DMS114 treated with DMSO at 0.1 percent for 48 hours (cell line): ENCODE data around the gene GRAMD1A.

Experiments
- DNase-seq: peaks from one replicate; lab custom pipeline; 2025; ENCODE audit not compliant: unreplicated experiment; lab: John Stamatoyannopoulos, UW

GRAMD1A gene

DNA sequence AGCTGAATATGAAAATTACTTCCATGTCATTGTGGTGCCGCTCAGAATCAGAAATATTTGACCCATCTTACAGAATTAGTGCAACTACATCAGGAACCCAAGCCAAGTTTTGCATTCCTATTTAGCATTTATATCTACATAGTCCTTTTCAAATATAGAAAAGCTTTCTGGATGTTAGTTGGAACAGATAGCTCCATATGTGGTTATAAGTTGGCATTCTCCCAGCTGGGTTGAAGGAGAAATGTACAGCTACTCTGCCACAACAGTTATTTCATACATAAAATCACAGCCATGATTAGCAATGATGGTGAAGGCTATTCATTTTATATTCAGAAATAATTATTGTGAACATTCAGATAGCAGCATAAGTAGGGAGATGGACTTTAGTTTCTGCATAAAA, 69.6 kb downstream of the GRAMD1A start:
- no peak for DNase-seq

DNA sequence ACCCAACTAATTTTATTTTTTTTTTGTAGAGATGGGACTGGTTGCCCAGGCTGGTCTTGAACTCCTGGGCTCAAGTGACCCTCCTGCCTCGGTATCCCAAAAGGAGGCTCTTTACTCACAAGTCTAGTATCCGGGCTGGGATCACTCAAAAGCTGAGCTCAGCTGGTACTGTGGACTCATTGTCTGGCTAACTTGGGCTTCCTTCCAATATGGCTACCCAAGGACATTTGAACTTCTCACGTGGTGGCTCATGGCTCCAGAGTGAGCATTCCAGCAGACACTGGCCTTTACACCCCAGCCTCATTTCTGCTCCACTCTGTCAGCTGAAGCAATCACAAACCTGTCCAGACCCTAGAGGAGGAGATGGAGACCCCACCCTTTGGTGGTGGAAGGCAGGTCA, 70.3 kb downstream of the GRAMD1A start:
- DNase-seq: no peak

DNA sequence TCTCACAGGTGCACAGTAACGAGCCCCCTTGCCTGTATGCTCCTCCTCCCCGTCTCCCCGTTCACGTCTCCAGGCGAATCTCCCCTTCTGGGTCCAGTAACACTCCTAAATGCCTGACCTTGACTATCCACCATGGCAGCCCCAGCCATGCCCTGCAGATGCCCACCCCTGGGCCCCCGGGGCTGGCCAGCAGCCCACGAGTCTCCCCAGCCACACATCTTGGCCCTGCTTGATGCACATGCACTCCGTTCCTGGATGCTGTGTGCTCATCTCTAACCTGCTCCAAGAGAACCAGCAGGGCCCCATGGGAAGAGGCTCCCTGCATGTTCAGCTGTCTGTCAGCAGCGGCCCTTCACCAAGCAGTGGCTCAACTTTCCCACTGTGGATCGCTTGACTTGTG, 73.4 kb downstream of the GRAMD1A start:
- no peak for DNase-seq

DNA sequence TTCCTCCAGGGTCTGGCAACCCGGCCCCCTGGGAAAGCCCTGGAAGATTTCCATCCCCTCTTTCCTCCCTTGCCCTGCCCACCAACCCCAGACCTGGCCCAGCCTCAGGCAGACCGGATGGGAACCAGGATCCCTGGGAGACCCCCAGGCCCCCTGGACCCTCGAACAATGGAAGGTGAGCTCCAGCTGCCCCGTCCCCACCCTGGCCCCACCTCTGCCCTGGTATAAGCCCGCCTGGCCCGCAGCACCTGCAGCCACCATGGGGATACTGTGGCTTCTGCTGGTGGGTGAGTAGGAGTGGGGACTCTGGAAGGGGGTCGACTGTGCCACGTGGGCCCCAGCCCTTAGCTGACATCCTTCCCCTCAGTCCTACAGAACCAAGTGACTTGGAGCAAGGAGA, 73.8 kb downstream of the GRAMD1A start:
- DNase-seq: no peak

DNA sequence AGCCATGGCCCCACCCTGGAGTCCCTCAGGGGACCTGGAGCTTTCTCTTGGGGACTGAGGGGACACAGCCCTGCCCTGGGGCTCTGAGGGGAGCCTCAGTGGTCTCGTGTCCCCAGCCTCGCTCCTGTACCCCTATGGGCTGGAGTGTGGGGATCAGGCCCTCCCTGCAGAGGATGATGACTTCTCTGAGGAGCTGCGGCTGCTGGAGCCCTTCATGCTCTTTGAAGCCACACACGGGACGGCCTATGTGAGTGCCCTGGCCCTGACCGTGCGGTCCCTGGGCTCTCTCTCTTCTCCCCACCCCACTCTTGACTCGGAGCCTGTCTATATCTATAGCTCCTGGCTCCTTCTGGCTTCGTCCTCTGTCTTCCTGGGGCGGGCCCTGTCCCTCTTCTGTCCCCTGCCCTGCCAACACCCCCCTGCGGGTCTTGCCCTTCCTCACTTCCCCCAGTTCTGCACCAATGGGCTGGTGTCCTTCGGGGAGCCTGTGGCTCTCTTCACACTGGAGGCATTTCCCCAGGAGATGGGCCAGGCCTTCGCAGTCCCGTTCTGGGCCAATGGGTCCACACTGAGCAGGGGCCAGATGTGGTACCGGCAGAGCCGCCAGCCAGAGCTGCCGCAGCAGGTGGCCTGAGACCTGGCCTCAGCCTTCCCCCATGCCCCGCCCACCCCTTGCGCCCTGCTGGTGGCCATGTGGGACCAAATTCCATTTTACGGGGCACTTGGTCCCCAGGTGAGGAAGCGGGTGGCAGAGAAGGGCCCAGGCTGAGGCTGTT, 74.5 kb downstream of the GRAMD1A start:
- no peak for DNase-seq

DNA sequence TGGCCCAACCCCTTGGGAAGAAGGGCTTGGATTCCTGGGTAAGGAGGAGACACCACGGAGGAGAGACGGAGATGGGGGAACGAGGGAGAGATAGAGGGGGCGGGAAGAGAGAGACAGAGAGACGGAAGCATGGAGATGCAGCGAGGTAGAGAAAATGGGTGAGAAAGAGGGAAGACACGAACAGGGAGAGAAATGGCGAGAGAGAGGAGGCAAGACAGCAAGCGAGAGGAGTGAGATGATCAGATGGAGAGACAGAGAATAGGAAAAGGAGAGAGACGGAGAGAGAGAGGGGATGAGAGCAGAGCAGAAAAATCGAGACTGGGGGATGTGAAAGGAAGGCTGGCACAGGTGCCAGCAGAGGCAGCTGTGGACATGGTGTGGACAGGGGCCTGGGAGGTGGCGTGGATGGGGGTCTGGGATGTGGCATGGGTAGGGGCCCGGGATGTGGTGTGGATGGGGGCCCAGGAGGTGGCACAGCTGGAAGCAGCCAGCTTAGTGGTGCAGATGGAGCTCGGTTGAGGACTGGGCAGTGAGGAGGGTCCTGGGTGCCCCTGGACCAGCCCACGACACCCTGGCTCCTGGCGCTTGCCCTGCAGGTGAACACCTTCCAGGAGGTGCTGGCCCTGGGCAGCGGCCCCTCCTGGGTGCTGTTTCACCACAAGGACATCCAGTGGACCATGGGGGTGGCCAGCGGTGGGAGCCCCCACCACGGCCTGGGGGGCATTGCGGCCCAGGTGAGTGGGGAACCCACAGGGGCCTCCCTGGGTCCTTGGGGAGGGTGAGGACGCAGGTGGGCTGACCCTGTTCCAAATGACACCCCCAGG, 75.3 kb downstream of the GRAMD1A start:
- DNase-seq: no peak

DNA sequence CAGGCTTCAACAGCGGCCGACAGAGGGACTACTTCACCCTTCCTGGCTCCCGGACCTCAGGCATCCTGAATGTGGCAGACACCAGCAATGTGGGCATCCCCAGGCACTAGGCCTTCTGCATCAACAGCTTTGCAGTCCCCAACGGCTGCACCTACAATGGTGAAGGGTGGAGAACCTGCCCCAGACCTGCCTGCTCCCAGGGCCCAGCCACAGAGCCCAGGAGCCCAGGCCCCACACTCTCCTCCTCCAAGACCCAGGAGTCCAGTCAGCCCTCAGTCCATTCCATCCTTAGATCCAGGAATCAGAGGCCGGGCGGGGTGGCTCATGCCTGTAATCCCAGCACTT, 75.9 kb downstream of the GRAMD1A start:
- no peak for DNase-seq
